ENCODE data around the gene INF2. TPM values are rescaled to one million over a fixed set of nuclear protein-coding genes. Genes with fewer than 3 reads are reported as not detected.

Gene INF2
- total RNA-seq, 1 donor from 2014 or later = 126 TPM

DNA sequence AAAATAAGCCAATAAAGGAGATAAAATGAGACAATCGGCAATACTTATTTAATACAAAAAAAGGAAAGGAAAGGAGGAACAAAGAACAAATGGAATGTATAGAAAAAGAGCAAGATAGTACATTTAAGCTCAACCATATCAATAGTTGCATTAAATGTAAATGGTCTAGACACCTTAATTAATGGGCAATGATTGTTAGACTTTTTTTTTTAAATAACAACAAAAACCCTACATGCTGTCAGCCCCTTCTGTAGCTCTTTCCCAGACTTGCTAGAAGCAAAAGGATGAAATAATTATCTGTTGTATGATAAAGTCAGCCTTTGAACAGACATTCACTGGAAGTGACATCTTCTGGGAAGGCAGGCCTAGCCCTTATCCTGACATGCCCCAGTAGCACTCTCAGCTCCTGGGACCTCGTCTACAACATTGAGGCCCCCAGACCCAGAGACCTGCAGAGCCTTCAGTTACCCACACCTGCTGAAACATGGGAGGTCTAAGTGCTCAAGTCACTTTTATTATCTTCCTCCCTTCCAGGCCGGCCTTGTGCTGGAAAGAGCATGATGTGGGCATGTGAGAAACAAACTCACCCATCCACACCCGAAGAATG lies 76.9 kb downstream of the INF2 start:
- Histone ChIP-seq H3K9ac (ENCODE audit: low read length) (no peak overlapping the region), H3K79me2 (ENCODE audit: insufficient read depth, low read length) (no peaks in the 10 kb centered on the region), H2AFZ (ENCODE audit: low read depth, low read length) (no peak overlapping the region), H3K4me3 (ENCODE audit: insufficient read depth, low read depth, low read length) (no peak overlapping the region), H3K4me2 (ENCODE audit: low read length) (no peak overlapping the region), H3K27ac (ENCODE audit: low read depth, low read length) (no peak overlapping the region), H3K27me3 (ENCODE audit: insufficient read depth, low read length) (no peaks in the 10 kb centered on the region), H3K36me3 (ENCODE audit: insufficient read depth, low read length) (peaks cover 4% of the 10 kb centered on the region), H3K9me3 (ENCODE audit: insufficient read depth, low read depth, low read length) (no peaks in the 10 kb centered on the region), H3K4me1 (ENCODE audit: insufficient read depth, low read length) (peaks cover 3% of the 10 kb centered on the region), H4K20me1 (ENCODE audit: insufficient read depth, low read length) (peaks cover 15% of the 10 kb centered on the region)
- DNase-seq (ENCODE audit: low read depth) = no peak
- no peaks in the 10 kb centered on the region for H3K27me3 Mint-ChIP-seq (ENCODE audit: low read depth, unreplicated experiment)
- H3K27ac Mint-ChIP-seq (ENCODE audit: unreplicated experiment) = no peak overlapping the region
- H3K36me3 Mint-ChIP-seq (ENCODE audit: low read depth, unreplicated experiment) = peaks cover 19% of the 10 kb centered on the region
- peaks cover 3% of the 10 kb centered on the region for H3K4me1 Mint-ChIP-seq (ENCODE audit: low read depth, unreplicated experiment)
- H3K4me3 Mint-ChIP-seq (ENCODE audit: unreplicated experiment) = peak overlapping the region; percentile 29
- H3K9me3 Mint-ChIP-seq (ENCODE audit: unreplicated experiment) = no peaks in the 10 kb centered on the region
- FAIRE-seq = no peak
- TF ChIP-seq CTCF (IDR thresholded peaks at IDR 0.05; ENCODE audit: insufficient read depth, low read depth, low read length) (no peak), EZH2 (IDR thresholded peaks at IDR 0.05; ENCODE audit: insufficient read depth, low read length) (no peak)

DNA sequence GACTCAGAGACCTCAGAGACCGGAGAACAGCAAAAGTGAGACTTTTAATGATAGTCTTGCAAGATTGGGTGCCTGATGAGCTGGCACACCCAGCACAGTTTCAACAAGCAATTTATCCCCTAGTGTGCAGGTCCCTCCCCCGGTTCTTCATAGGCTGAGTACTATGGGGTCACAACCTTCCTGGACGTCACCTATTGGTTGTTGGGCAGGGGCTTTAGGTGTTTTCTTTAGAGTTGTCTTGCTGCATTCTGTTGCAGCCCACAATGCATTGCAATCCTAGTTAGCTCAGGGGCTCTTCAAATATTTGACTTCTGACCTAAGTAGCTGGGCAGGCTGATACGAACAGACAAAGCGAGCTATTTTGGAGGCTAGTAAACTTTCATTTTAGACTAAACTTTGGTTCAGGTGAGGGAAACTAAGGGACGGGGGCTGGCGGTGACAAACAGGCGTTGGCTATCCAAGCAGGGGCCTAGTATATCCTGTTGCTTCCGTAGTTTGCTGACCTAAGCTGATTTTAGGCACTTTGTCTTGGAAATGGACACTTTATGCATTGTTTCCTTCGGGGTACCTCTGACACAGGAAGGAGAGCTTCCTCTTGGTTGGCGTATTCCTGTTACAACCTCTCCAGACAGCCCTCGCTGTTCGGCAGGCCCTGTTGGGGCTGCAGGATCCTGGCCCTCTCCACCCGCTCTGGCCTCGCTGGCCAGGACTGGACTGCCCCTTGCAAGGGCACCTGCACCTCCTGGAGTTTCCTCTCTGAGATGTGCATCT lies 77.6 kb downstream of the INF2 start:
- H3K27me3 Mint-ChIP-seq (ENCODE audit: low read depth, unreplicated experiment) = no peaks in the 10 kb centered on the region
- Histone ChIP-seq H2AFZ (ENCODE audit: low read depth, low read length) (no peak overlapping the region), H4K20me1 (ENCODE audit: insufficient read depth, low read length) (peaks cover 20% of the 10 kb centered on the region), H3K4me1 (ENCODE audit: insufficient read depth, low read length) (peaks cover 3% of the 10 kb centered on the region), H3K9ac (ENCODE audit: low read length) (no peak overlapping the region), H3K4me2 (ENCODE audit: low read length) (no peak overlapping the region), H3K36me3 (ENCODE audit: insufficient read depth, low read length) (peaks cover 4% of the 10 kb centered on the region), H3K79me2 (ENCODE audit: insufficient read depth, low read length) (no peaks in the 10 kb centered on the region), H3K27ac (ENCODE audit: low read depth, low read length) (no peak overlapping the region), H3K9me3 (ENCODE audit: insufficient read depth, low read depth, low read length) (no peaks in the 10 kb centered on the region), H3K4me3 (ENCODE audit: insufficient read depth, low read depth, low read length) (no peak overlapping the region), H3K27me3 (ENCODE audit: insufficient read depth, low read length) (no peaks in the 10 kb centered on the region)
- peaks cover 17% of the 10 kb centered on the region for H3K36me3 Mint-ChIP-seq (ENCODE audit: low read depth, unreplicated experiment)
- no peak for DNase-seq (ENCODE audit: low read depth)
- H3K4me3 Mint-ChIP-seq (ENCODE audit: unreplicated experiment) = peak overlapping the region; percentile 29
- H3K27ac Mint-ChIP-seq (ENCODE audit: unreplicated experiment) = no peak overlapping the region
- H3K4me1 Mint-ChIP-seq (ENCODE audit: low read depth, unreplicated experiment) = peaks cover 3% of the 10 kb centered on the region
- no peak for FAIRE-seq
- TF ChIP-seq CTCF (IDR thresholded peaks at IDR 0.05; ENCODE audit: insufficient read depth, low read depth, low read length) (no peak), EZH2 (IDR thresholded peaks at IDR 0.05; ENCODE audit: insufficient read depth, low read length) (no peak)
- no peaks in the 10 kb centered on the region for H3K9me3 Mint-ChIP-seq (ENCODE audit: unreplicated experiment)

DNA sequence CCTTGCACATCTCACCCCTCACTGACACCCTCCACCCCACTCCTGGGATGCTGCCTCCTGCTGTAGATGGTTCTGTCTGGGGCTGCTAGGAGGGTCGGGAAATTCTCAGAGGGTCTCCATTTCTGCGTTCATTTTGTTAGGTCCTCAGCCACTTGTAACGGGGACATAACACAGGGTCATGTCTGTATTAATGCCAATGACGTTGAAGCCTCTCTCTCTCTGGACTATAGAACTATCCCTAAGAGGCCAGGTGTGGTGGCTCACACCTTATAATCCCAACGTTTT lies 78.2 kb downstream of the INF2 start:
- Histone ChIP-seq H3K4me1 (ENCODE audit: insufficient read depth, low read length) (peaks cover 3% of the 10 kb centered on the region), H3K27me3 (ENCODE audit: insufficient read depth, low read length) (no peaks in the 10 kb centered on the region), H3K79me2 (ENCODE audit: insufficient read depth, low read length) (no peaks in the 10 kb centered on the region), H3K9ac (ENCODE audit: low read length) (no peak overlapping the region), H3K4me3 (ENCODE audit: insufficient read depth, low read depth, low read length) (no peak overlapping the region), H3K36me3 (ENCODE audit: insufficient read depth, low read length) (peaks cover 4% of the 10 kb centered on the region), H3K4me2 (ENCODE audit: low read length) (no peak overlapping the region), H4K20me1 (ENCODE audit: insufficient read depth, low read length) (peaks cover 21% of the 10 kb centered on the region), H2AFZ (ENCODE audit: low read depth, low read length) (no peak overlapping the region), H3K9me3 (ENCODE audit: insufficient read depth, low read depth, low read length) (no peaks in the 10 kb centered on the region), H3K27ac (ENCODE audit: low read depth, low read length) (no peak overlapping the region)
- Mint-ChIP-seq H3K36me3 (ENCODE audit: low read depth, unreplicated experiment) (peaks cover 15% of the 10 kb centered on the region), H3K27me3 (ENCODE audit: low read depth, unreplicated experiment) (no peaks in the 10 kb centered on the region), H3K4me1 (ENCODE audit: low read depth, unreplicated experiment) (peaks cover 3% of the 10 kb centered on the region), H3K4me3 (ENCODE audit: unreplicated experiment) (no peak overlapping the region), H3K9me3 (ENCODE audit: unreplicated experiment) (no peaks in the 10 kb centered on the region), H3K27ac (ENCODE audit: unreplicated experiment) (no peak overlapping the region)
- TF ChIP-seq CTCF (IDR thresholded peaks at IDR 0.05; ENCODE audit: insufficient read depth, low read depth, low read length) (no peak), EZH2 (IDR thresholded peaks at IDR 0.05; ENCODE audit: insufficient read depth, low read length) (no peak)
- DNase-seq (ENCODE audit: low read depth) (no peak), FAIRE-seq (no peak)
